Measurements from ENCODE around the gene FBXL3. TPM values are rescaled to one million over a fixed set of nuclear protein-coding genes. Genes with fewer than 3 reads are reported as not detected.

The FBXL3 gene
- total RNA-seq, 1 donor from 2014 or later: 37.2 TPM

GRCh38 chr13:76969488-76970365, 57.2 kb downstream of the FBXL3 start:
- TF ChIP-seq EZH2 (IDR thresholded peaks at IDR 0.05; ENCODE audit: insufficient read depth, low read length): no peak
- no peak for TF ChIP-seq CTCF (IDR thresholded peaks at IDR 0.05; ENCODE audit: insufficient read depth, low read depth, low read length)
- Histone ChIP-seq H2AFZ (ENCODE audit: low read depth, low read length) (no peak overlapping the region), H4K20me1 (ENCODE audit: insufficient read depth, low read length) (no peaks in the 10 kb centered on the region), H3K4me2 (ENCODE audit: low read length) (no peak overlapping the region), H3K9me3 (ENCODE audit: insufficient read depth, low read depth, low read length) (no peaks in the 10 kb centered on the region), H3K4me1 (ENCODE audit: insufficient read depth, low read length) (peaks cover 8% of the 10 kb centered on the region), H3K9ac (ENCODE audit: low read length) (no peak overlapping the region), H3K27ac (ENCODE audit: low read depth, low read length) (no peak overlapping the region), H3K4me3 (ENCODE audit: insufficient read depth, low read depth, low read length) (no peak overlapping the region), H3K36me3 (ENCODE audit: insufficient read depth, low read length) (no peaks in the 10 kb centered on the region), H3K27me3 (ENCODE audit: insufficient read depth, low read length) (peaks cover 11% of the 10 kb centered on the region), H3K79me2 (ENCODE audit: insufficient read depth, low read length) (no peaks in the 10 kb centered on the region)
- FAIRE-seq (no peak), DNase-seq (ENCODE audit: low read depth) (no peak)
- Mint-ChIP-seq H3K9me3 (ENCODE audit: unreplicated experiment) (no peaks in the 10 kb centered on the region), H3K27me3 (ENCODE audit: low read depth, unreplicated experiment) (peaks cover 3% of the 10 kb centered on the region), H3K36me3 (ENCODE audit: low read depth, unreplicated experiment) (no peaks in the 10 kb centered on the region), H3K27ac (ENCODE audit: unreplicated experiment) (peak overlapping the region; percentile 41), H3K4me3 (ENCODE audit: unreplicated experiment) (no peak overlapping the region), H3K4me1 (ENCODE audit: low read depth, unreplicated experiment) (peaks cover 15% of the 10 kb centered on the region)

- H2AFZ ChIP-seq (ENCODE audit: low read depth, low read length): no peak overlapping the region
- H3K4me1 Mint-ChIP-seq (ENCODE audit: low read depth, unreplicated experiment): peaks cover 15% of the 10 kb centered on the region
- H3K4me3 Mint-ChIP-seq (ENCODE audit: unreplicated experiment): no peak overlapping the region
- H3K4me2 ChIP-seq (ENCODE audit: low read length): no peak overlapping the region
- DNase-seq (ENCODE audit: low read depth) (no peak), FAIRE-seq (no peak)
- H4K20me1 ChIP-seq (ENCODE audit: insufficient read depth, low read length): no peaks in the 10 kb centered on the region
- H3K9me3 ChIP-seq (ENCODE audit: insufficient read depth, low read depth, low read length): no peaks in the 10 kb centered on the region
- no peaks in the 10 kb centered on the region for H3K36me3 ChIP-seq (ENCODE audit: insufficient read depth, low read length)
- H3K27me3 Mint-ChIP-seq (ENCODE audit: low read depth, unreplicated experiment): peaks cover 3% of the 10 kb centered on the region
- H3K27ac Mint-ChIP-seq (ENCODE audit: unreplicated experiment): no peak overlapping the region
- no peaks in the 10 kb centered on the region for H3K36me3 Mint-ChIP-seq (ENCODE audit: low read depth, unreplicated experiment)
- no peak overlapping the region for H3K27ac ChIP-seq (ENCODE audit: low read depth, low read length)
- no peak overlapping the region for H3K4me3 ChIP-seq (ENCODE audit: insufficient read depth, low read depth, low read length)
- H3K79me2 ChIP-seq (ENCODE audit: insufficient read depth, low read length): no peaks in the 10 kb centered on the region
- no peak overlapping the region for H3K9ac ChIP-seq (ENCODE audit: low read length)
- H3K9me3 Mint-ChIP-seq (ENCODE audit: unreplicated experiment): no peaks in the 10 kb centered on the region
- peaks cover 11% of the 10 kb centered on the region for H3K27me3 ChIP-seq (ENCODE audit: insufficient read depth, low read length)
- H3K4me1 ChIP-seq (ENCODE audit: insufficient read depth, low read length): peaks cover 8% of the 10 kb centered on the region
- TF ChIP-seq CTCF (IDR thresholded peaks at IDR 0.05; ENCODE audit: insufficient read depth, low read depth, low read length) (no peak), EZH2 (IDR thresholded peaks at IDR 0.05; ENCODE audit: insufficient read depth, low read length) (no peak)
Measured at GRCh38 chr13:76968041-76968440, 58.9 kb downstream of the FBXL3 start.

GRCh38 chr13:76967031-76967430, 59.9 kb downstream of the FBXL3 start:
- H3K4me3 Mint-ChIP-seq (ENCODE audit: unreplicated experiment): no peak overlapping the region

More at GRCh38 chr13:76967031-76967430, 59.9 kb downstream of the FBXL3 start:
- H3K27ac ChIP-seq (ENCODE audit: low read depth, low read length): no peak overlapping the region
- H3K4me2 ChIP-seq (ENCODE audit: low read length): no peak overlapping the region
- no peak overlapping the region for H2AFZ ChIP-seq (ENCODE audit: low read depth, low read length)
- no peaks in the 10 kb centered on the region for H3K36me3 ChIP-seq (ENCODE audit: insufficient read depth, low read length)
- H3K9me3 Mint-ChIP-seq (ENCODE audit: unreplicated experiment): no peaks in the 10 kb centered on the region
- H3K9me3 ChIP-seq (ENCODE audit: insufficient read depth, low read depth, low read length): no peaks in the 10 kb centered on the region
- no peak for DNase-seq (ENCODE audit: low read depth)
- no peaks in the 10 kb centered on the region for H3K36me3 Mint-ChIP-seq (ENCODE audit: low read depth, unreplicated experiment)
- peaks cover 3% of the 10 kb centered on the region for H3K27me3 Mint-ChIP-seq (ENCODE audit: low read depth, unreplicated experiment)
- no peaks in the 10 kb centered on the region for H3K79me2 ChIP-seq (ENCODE audit: insufficient read depth, low read length)
- H3K4me1 ChIP-seq (ENCODE audit: insufficient read depth, low read length): peaks cover 8% of the 10 kb centered on the region
- no peak for FAIRE-seq
- peaks cover 7% of the 10 kb centered on the region for H3K27me3 ChIP-seq (ENCODE audit: insufficient read depth, low read length)
- H3K27ac Mint-ChIP-seq (ENCODE audit: unreplicated experiment): no peak overlapping the region
- H4K20me1 ChIP-seq (ENCODE audit: insufficient read depth, low read length): no peaks in the 10 kb centered on the region
- no peak overlapping the region for H3K9ac ChIP-seq (ENCODE audit: low read length)
- no peak for TF ChIP-seq CTCF (IDR thresholded peaks at IDR 0.05; ENCODE audit: insufficient read depth, low read depth, low read length)
- TF ChIP-seq EZH2 (IDR thresholded peaks at IDR 0.05; ENCODE audit: insufficient read depth, low read length): no peak
- peaks cover 15% of the 10 kb centered on the region for H3K4me1 Mint-ChIP-seq (ENCODE audit: low read depth, unreplicated experiment)
- no peak overlapping the region for H3K4me3 ChIP-seq (ENCODE audit: insufficient read depth, low read depth, low read length)
